Smooth muscle cell (in vitro differentiated cells): Measurements from ENCODE around the gene EPAS1. TPM values are rescaled to one million over a fixed set of nuclear protein-coding genes. Genes with fewer than 3 reads are reported as not detected.
A peak's percentile ranks its signal among the peaks of the same experiment; 100 is the strongest.

Source experiments
- DNase-seq: peaks from one replicate; lab custom pipeline; 2025; ENCODE audit not compliant: unreplicated experiment; lab: John Stamatoyannopoulos, UW
- H2AFZ ChIP-seq: fragments of 200-600 bp; sonication (generic); 2 replicates; pipeline ENCODE4 v1.6.0; 2016; ENCODE audit warnings: antibody characterized with exemption, low read depth, mild to moderate bottlenecking
- H3F3A ChIP-seq: fragments of 200-600 bp; sonication (generic); 2 replicates; pipeline ENCODE4 v1.6.0; 2017; ENCODE audit warnings: antibody characterized with exemption, low read depth
- H3K27ac ChIP-seq: fragments of 200-600 bp; sonication (generic); 2 replicates; pipeline ENCODE4 v1.5.1; 2016; ENCODE audit warnings: low read depth, mild to moderate bottlenecking
- H3K27me3 ChIP-seq: fragments of 200-600 bp; sonication (generic); 2 replicates; pipeline ENCODE4 v1.6.1; 2016; ENCODE audit warnings: low read depth, mild to moderate bottlenecking
- H3K36me3 ChIP-seq: fragments of 200-600 bp; sonication (generic); 2 replicates; pipeline ENCODE4 v1.5.1; 2016; ENCODE audit warnings: low read depth
- H3K4me1 ChIP-seq: fragments of 200-600 bp; sonication (generic); 2 replicates; pipeline ENCODE4 v1.5.1; 2016; ENCODE audit warnings: low read depth
- H3K4me2 ChIP-seq: fragments of 200-600 bp; sonication (generic); 2 replicates; pipeline ENCODE4 v1.6.0; 2016; ENCODE audit warnings: mild to moderate bottlenecking
- H3K4me3 ChIP-seq: fragments of 200-600 bp; sonication (generic); 2 replicates; pipeline ENCODE4 v1.5.1; 2016; ENCODE audit warnings: mild to moderate bottlenecking
- H3K79me2 ChIP-seq: fragments of 200-600 bp; sonication (generic); 2 replicates; pipeline ENCODE4 v1.6.0; 2016; ENCODE audit warnings: low read depth, mild to moderate bottlenecking
- H3K9ac ChIP-seq: fragments of 200-600 bp; sonication (generic); 2 replicates; pipeline ENCODE4 v1.6.0; 2016; ENCODE audit warnings: low read depth
- H3K9me3 ChIP-seq: fragments of 200-600 bp; sonication (generic); replicated peaks from 2 replicates; pipeline ENCODE4 v1.5.1; 2016; ENCODE audit warnings: low read depth
- H4K20me1 ChIP-seq: fragments of 200-600 bp; sonication (generic); 2 replicates; pipeline ENCODE4 v1.6.0; 2016; ENCODE audit warnings: low read depth
- WGBS: methylation state at CpG from one replicate; pipeline ENCODE4 v1.1.7; 2016; ENCODE audit warnings: low lambda C conversion rate; 5-methylcytosine and 5-hydroxymethylcytosine counted together
- polyA plus RNA-seq: library from polyadenylated mRNA; unstranded; fragments of >200 nt; fragmentation: Nextera tagmentation; extraction: Ambion mirVana; gene quantifications from 2 replicates; pipeline ENCODE4 v1.2.1, GENCODE V29; 2016
- total RNA-seq: library from RNA; depleted of rRNA; stranded (reverse); fragments of >200 nt; gene quantifications from 2 replicates; pipeline ENCODE4 v1.2.3, GENCODE V29; 2014
- TF ChIP-seq, protein P1 (sequence below): fragments of 200-600 bp; sonication (generic); IDR thresholded peaks from 2 replicates; pipeline ENCODE4 v1.5.1; 2017; ENCODE audit warnings: borderline replicate concordance, mild to moderate bottlenecking, antibody characterized with exemption; ENCODE audit not compliant: insufficient read depth, poor library complexity, severe bottlenecking

The EPAS1 gene
- total and polyA plus RNA-seq, 2 experiments from 2014 or later, result 31.7 to 91.6 TPM

DNA sequence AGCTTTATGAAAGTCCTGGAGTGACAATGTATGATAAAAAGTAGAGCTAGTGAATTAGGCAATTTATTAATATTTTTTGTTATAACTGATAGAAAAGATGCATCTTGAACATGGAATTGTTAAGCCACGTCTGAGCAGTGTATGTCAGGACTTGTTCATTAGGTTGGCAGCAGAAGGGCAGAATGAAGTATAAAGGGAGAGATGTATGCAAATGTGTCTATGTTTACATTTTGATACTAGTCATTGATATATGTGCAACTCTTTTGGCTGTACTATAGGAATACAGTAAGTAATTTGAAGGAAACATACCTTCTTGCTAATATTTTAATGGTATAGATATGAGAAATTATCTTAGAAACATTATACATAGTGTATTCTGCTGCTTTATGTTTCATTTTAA, 133.2 kb downstream of the EPAS1 start:
- Histone ChIP-seq H3F3A (no peaks in the 10 kb centered on the region), H3K9me3 (no peaks in the 10 kb centered on the region), H3K4me2 (no peak overlapping the region), H3K4me1 (peaks cover 6% of the 10 kb centered on the region), H4K20me1 (no peaks in the 10 kb centered on the region), H3K27ac (no peak overlapping the region), H2AFZ (no peak overlapping the region), H3K79me2 (no peaks in the 10 kb centered on the region), H3K9ac (no peak overlapping the region), H3K27me3 (no peaks in the 10 kb centered on the region), H3K36me3 (no peaks in the 10 kb centered on the region), H3K4me3 (no peak overlapping the region)
- DNase-seq, result no peak
- WGBS, result 90% methylated on average over 1 of the region's 1 CpG
- TF ChIP-seq, protein P1, sequence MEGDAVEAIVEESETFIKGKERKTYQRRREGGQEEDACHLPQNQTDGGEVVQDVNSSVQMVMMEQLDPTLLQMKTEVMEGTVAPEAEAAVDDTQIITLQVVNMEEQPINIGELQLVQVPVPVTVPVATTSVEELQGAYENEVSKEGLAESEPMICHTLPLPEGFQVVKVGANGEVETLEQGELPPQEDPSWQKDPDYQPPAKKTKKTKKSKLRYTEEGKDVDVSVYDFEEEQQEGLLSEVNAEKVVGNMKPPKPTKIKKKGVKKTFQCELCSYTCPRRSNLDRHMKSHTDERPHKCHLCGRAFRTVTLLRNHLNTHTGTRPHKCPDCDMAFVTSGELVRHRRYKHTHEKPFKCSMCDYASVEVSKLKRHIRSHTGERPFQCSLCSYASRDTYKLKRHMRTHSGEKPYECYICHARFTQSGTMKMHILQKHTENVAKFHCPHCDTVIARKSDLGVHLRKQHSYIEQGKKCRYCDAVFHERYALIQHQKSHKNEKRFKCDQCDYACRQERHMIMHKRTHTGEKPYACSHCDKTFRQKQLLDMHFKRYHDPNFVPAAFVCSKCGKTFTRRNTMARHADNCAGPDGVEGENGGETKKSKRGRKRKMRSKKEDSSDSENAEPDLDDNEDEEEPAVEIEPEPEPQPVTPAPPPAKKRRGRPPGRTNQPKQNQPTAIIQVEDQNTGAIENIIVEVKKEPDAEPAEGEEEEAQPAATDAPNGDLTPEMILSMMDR, result no peak

DNA sequence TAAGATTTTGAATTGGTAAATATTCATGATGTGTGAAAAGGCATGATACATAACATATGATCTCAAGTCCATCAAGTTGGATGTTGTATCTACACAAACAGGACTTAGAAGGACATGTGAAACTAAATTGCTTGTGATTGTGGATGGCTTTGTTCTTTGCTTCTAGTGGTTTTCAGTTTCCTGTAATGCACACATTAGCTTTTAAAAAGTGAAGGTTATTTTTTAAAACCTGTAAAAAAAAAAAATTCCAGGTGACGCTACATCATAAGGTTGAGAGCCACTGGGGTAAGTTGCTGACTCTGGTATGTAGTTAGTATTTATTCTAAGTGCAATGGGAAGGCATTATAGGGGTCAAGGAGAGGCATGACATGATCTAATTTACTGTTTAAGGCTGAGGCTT, 133.8 kb downstream of the EPAS1 start:
- peaks cover 10% of the 10 kb centered on the region for H3K4me1 ChIP-seq
- no peak overlapping the region for H3K4me3 ChIP-seq
- no peak for DNase-seq
- no peak overlapping the region for H2AFZ ChIP-seq
- H3K27ac ChIP-seq, result no peak overlapping the region
- no peaks in the 10 kb centered on the region for H3K9me3 ChIP-seq
- peaks cover 3% of the 10 kb centered on the region for H3F3A ChIP-seq
- no peaks in the 10 kb centered on the region for H3K27me3 ChIP-seq
- no peaks in the 10 kb centered on the region for H3K36me3 ChIP-seq
- H4K20me1 ChIP-seq, result no peaks in the 10 kb centered on the region
- H3K79me2 ChIP-seq, result no peaks in the 10 kb centered on the region
- TF ChIP-seq, protein P1, result no peak
- H3K9ac ChIP-seq, result no peak overlapping the region
- no peak overlapping the region for H3K4me2 ChIP-seq
- WGBS, result 84% methylated on average over 1 of the region's 1 CpG

DNA sequence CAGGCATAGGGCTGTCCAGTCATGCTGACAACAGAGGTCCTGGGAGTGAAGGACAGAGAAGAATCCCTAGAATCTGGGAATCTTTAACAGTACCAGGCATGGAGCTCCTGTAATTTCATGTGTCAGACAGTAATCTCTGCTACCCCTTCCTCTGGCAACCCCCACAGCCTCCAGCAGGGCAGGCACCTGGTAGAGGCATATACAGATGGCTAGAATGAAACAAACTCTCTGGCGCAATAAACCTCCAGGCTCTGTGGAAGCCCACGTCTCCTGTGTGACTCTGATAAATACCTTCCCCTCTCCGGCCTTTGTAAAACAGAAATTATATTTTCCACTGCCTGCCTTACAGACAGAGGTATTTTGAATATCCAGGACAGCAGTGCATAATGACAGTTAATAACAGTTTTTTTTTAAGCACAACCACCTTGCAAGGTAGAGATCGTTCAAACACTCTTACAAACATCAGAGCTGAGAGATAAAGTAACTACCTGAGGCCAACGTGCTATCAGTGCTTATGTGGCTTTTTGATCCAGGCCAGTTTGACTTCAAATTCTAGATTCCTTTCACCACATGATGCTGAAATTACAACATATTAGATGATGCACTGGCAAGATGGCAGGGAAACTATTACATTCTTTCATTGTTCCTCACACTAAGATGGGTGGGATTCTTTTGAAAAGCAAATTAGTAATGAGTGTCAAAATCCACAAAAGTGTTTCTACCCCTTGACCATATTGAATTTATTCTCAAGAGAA, 134.5 kb downstream of the EPAS1 start:
- H4K20me1 ChIP-seq, result no peaks in the 10 kb centered on the region
- H3K79me2 ChIP-seq, result no peaks in the 10 kb centered on the region
- H2AFZ ChIP-seq, result no peak overlapping the region
- H3K9ac ChIP-seq, result no peak overlapping the region
- DNase-seq, result no peak
- no peaks in the 10 kb centered on the region for H3K36me3 ChIP-seq
- H3K27me3 ChIP-seq, result no peaks in the 10 kb centered on the region
- no peak overlapping the region for H3K4me2 ChIP-seq
- peaks cover 10% of the 10 kb centered on the region for H3K4me1 ChIP-seq
- peaks cover 3% of the 10 kb centered on the region for H3F3A ChIP-seq
- TF ChIP-seq, protein P1, result no peak
- no peak overlapping the region for H3K4me3 ChIP-seq
- 77% methylated on average over 5 of the region's 5 CpGs for WGBS
- H3K9me3 ChIP-seq, result no peaks in the 10 kb centered on the region
- H3K27ac ChIP-seq, result no peak overlapping the region

DNA sequence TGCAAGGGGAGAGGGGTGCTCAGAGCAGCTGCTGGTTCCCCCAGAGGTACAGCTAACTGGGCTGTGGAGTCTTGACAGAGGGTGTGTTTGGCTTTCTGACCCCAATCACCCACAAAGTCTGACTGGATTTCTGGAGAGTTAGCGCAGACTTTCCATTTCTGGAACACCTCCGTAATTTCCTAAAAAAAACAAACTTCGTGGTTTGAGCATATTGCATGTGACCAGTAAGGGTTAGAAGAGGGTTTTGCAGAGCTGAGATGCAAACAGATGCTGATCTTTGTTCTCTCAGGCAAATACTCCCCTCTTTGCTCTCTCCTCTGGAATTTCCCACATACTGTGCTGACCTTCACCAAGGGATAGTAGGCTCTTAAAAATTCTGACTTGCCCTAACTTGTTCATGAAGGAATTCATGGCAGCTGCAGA, 137.7 kb downstream of the EPAS1 start:
- Histone ChIP-seq H3K4me1 (peaks cover 10% of the 10 kb centered on the region), H3F3A (peaks cover 3% of the 10 kb centered on the region), H3K4me3 (no peak overlapping the region), H3K4me2 (peak overlapping the region; percentile 62), H3K9ac (peak overlapping the region; percentile 10), H3K27ac (peak overlapping the region; percentile 64), H2AFZ (peak overlapping the region; percentile 6), H3K36me3 (no peaks in the 10 kb centered on the region), H4K20me1 (no peaks in the 10 kb centered on the region), H3K27me3 (no peaks in the 10 kb centered on the region), H3K79me2 (no peaks in the 10 kb centered on the region), H3K9me3 (no peaks in the 10 kb centered on the region)
- TF ChIP-seq, protein P1, result no peak
- WGBS, result 25% methylated on average over 3 of the region's 3 CpGs
- no peak for DNase-seq
